HG03558 (cell line): ENCODE results near the gene TMEM184C.
A peak's percentile ranks its signal among the peaks of the same experiment; 100 is the strongest.

ENCODE experiments used
- ATAC-seq: cut with Tn5 transposase; IDR thresholded peaks from one replicate; pipeline ENCODE4 v1.9.1; 2021; ENCODE audit warnings: moderate number of reproducible peaks; ENCODE audit not compliant: unreplicated experiment; ENCODE audit errors: extremely low read depth

The TMEM184C gene

GRCh38 chr4:147617173-147617840, at the start of gene TMEM184C:
TSS of gene TMEM184C (plus strand) at chr4:147617397. CDS start at chr4:147617957, 560 bp downstream.
- ATAC-seq = peak; percentile 99

GRCh38 chr4:147570616-147571015, 46.6 kb upstream of the TMEM184C start:
- no peak for ATAC-seq

GRCh38 chr4:147571036-147571770, 46.0 kb upstream of the TMEM184C start:
- no peak for ATAC-seq

GRCh38 chr4:147576084-147576483, 41.1 kb upstream of the TMEM184C start:
- ATAC-seq = no peak

GRCh38 chr4:147578051-147578476, 39.1 kb upstream of the TMEM184C start:
- ATAC-seq = no peak

- no peak for ATAC-seq
Observed at GRCh38 chr4:147578593-147578992, 38.6 kb upstream of the TMEM184C start.

GRCh38 chr4:147580396-147580795, 36.8 kb upstream of the TMEM184C start:
- ATAC-seq = no peak

- no peak for ATAC-seq
Observed at GRCh38 chr4:147581606-147582350, 35.4 kb upstream of the TMEM184C start.

- no peak for ATAC-seq
Observed at GRCh38 chr4:147582386-147583060, 34.7 kb upstream of the TMEM184C start.

- no peak for ATAC-seq
Observed at GRCh38 chr4:147583876-147584275, 33.3 kb upstream of the TMEM184C start.

- ATAC-seq = no peak
Observed at GRCh38 chr4:147586032-147586431, 31.2 kb upstream of the TMEM184C start.

- peak; percentile 68 for ATAC-seq
Observed at GRCh38 chr4:147586637-147587036, 30.6 kb upstream of the TMEM184C start.

- no peak for ATAC-seq
Observed at GRCh38 chr4:147587041-147587440, 30.2 kb upstream of the TMEM184C start.

- no peak for ATAC-seq
Observed at GRCh38 chr4:147589586-147589985, 27.6 kb upstream of the TMEM184C start.

- no peak for ATAC-seq
Observed at GRCh38 chr4:147590249-147590920, 26.8 kb upstream of the TMEM184C start.

- no peak for ATAC-seq
Observed at GRCh38 chr4:147591106-147591505, 26.1 kb upstream of the TMEM184C start.

- ATAC-seq = no peak
Observed at GRCh38 chr4:147594107-147594506, 23.1 kb upstream of the TMEM184C start.

GRCh38 chr4:147594578-147594977, 22.6 kb upstream of the TMEM184C start:
- no peak for ATAC-seq

GRCh38 chr4:147596377-147596776, 20.8 kb upstream of the TMEM184C start:
- no peak for ATAC-seq

- ATAC-seq = no peak
Observed at GRCh38 chr4:147596981-147597380, 20.2 kb upstream of the TMEM184C start.
